AG04450 (cell line): ENCODE measurements around the gene FMN2. TPM values are rescaled to one million over a fixed set of nuclear protein-coding genes. Genes with fewer than 3 reads are reported as not detected.

ENCODE experiments used
- CTCF ChIA-PET: fragments of 300-600, 350-600 bp; formaldehyde crosslinking; extraction: SDS; loops from one replicate; lab custom pipeline; 2022; ENCODE audit warnings: antibody characterized with exemption, inconsistent platforms; lab: Charles Lee
- POLR2A ChIA-PET: fragments of 350-600 bp; formaldehyde crosslinking; extraction: SDS; loops from one replicate; lab custom pipeline; 2021; ENCODE audit warnings: antibody characterized with exemption, inconsistent platforms; lab: Yijun Ruan, JAX
- DNase-seq: peaks from one replicate; pipeline ENCODE4 v3.0.0-alpha.2; 2011; ENCODE audit warnings: low read depth, low spot score
- H3K27ac ChIP-seq: one replicate; pipeline ENCODE4 v1.5.1; 2012; ENCODE audit warnings: low read depth, low read length, control low read depth
- H3K27me3 ChIP-seq: one replicate; pipeline ENCODE4 v1.6.0; 2012; ENCODE audit warnings: low read length; ENCODE audit not compliant: control insufficient read depth, insufficient read depth
- H3K4me3 ChIP-seq: 2 replicates; pipeline ENCODE4 v1.5.1; 2011; ENCODE audit warnings: mild to moderate bottlenecking, low read depth, low read length, control low read depth
- H3K9me3 ChIP-seq: 2 replicates; pipeline ENCODE4 v1.5.1; 2012; ENCODE audit warnings: low read length; ENCODE audit not compliant: control insufficient read depth, insufficient read depth
- CTCF ChIP-seq: IDR thresholded peaks from 2 replicates; pipeline ENCODE4 v1.5.1; 2011; ENCODE audit warnings: low read depth, low read length, control low read depth, inconsistent platforms
- polyA plus RNA-seq: library from polyadenylated mRNA; depleted of rRNA; stranded (reverse); fragments of >200 nt; gene quantifications from 2 replicates; pipeline ENCODE4 v1.2.3, GENCODE V29; 2011

Gene FMN2
- polyA plus RNA-seq, 1 experiment = 6.9 TPM

GRCh38 chr1:240139511-240139910 is 47.8 kb downstream of the FMN2 start:
- DNase-seq = no peak
- H3K27ac ChIP-seq = no peak overlapping the region
- CTCF ChIA-PET = interaction anchor here (6.7 kb wide), 1 partner anchor 11 kb away, joined by 79 read pairs; no protein-coding TSS in a partner anchor
- POLR2A ChIA-PET = no interaction called here
- H3K27me3 ChIP-seq = no peaks in the 10 kb centered on the region
- H3K9me3 ChIP-seq = no peaks in the 10 kb centered on the region
- H3K4me3 ChIP-seq = no peak overlapping the region
- TF ChIP-seq CTCF = no peak

GRCh38 chr1:240145120-240145519 is 53.4 kb downstream of the FMN2 start:
- Histone ChIP-seq H3K27me3 (no peaks in the 10 kb centered on the region), H3K9me3 (no peaks in the 10 kb centered on the region), H3K27ac (no peak overlapping the region), H3K4me3 (no peak overlapping the region)
- CTCF ChIA-PET = no interaction called here
- no peak for TF ChIP-seq CTCF
- POLR2A ChIA-PET = no interaction called here
- no peak for DNase-seq

- H3K9me3 ChIP-seq = no peaks in the 10 kb centered on the region
- H3K27ac ChIP-seq = no peak overlapping the region
- TF ChIP-seq CTCF = no peak
- H3K27me3 ChIP-seq = no peaks in the 10 kb centered on the region
- DNase-seq = no peak
- H3K4me3 ChIP-seq = no peak overlapping the region
- ChIA-PET POLR2A (interaction anchor here (0.6 kb wide), 1 partner anchor 19 kb away, joined by 4 read pairs; no protein-coding TSS in a partner anchor), CTCF (interaction anchor here (1.4 to 4.6 kb wide), 3 partner anchors 11 to 120 kb away, joined by 12 to 112 read pairs (median 35); no protein-coding TSS in a partner anchor)
These were observed 56.6 kb downstream of the FMN2 start for GRCh38 chr1:240148333-240148732.

GRCh38 chr1:240149484-240150094 is 57.9 kb downstream of the FMN2 start:
- Histone ChIP-seq H3K9me3 (no peaks in the 10 kb centered on the region), H3K4me3 (no peak overlapping the region), H3K27ac (no peak overlapping the region), H3K27me3 (no peaks in the 10 kb centered on the region)
- TF ChIP-seq CTCF = peak; percentile 72
- ChIA-PET POLR2A (no interaction called here), CTCF (interaction anchor here (0.6 to 5.2 kb wide), 51 partner anchors 9 to 681 kb away, joined by 3 to 175 read pairs (median 5); partner anchors contain the start of gene FMN2)
- no peak for DNase-seq

GRCh38 chr1:240151136-240151735 is 59.6 kb downstream of the FMN2 start:
- no peak overlapping the region for H3K27ac ChIP-seq
- TF ChIP-seq CTCF = no peak
- H3K4me3 ChIP-seq = no peak overlapping the region
- ChIA-PET CTCF (interaction anchor here (1.4 to 5.2 kb wide), 12 partner anchors 12 to 541 kb away, joined by 4 to 175 read pairs (median 24); partner anchors contain the start of gene FMN2), POLR2A (no interaction called here)
- H3K9me3 ChIP-seq = no peaks in the 10 kb centered on the region
- DNase-seq = no peak
- H3K27me3 ChIP-seq = no peaks in the 10 kb centered on the region
